SK-N-SH treated with all-trans-retinoic acid at 6 μM for 48 hours (cell line): ENCODE data around the gene ARHGAP15.

Experiments
- ATAC-seq: fragments of 200-7000 bp; cut with Tn5 transposase; 3 replicates; pipeline ENCODE4 v1.9.1; 2020; ENCODE audit warnings: mild to moderate bottlenecking, moderate library complexity
- BACH2 ChIP-seq: fragments of 250-450 bp; sonication (Bioruptor Pico); IDR thresholded peaks from 2 replicates; pipeline ENCODE4 v1.9.0; 2021; ENCODE audit warnings: mild to moderate bottlenecking, borderline replicate concordance
- CREB5 ChIP-seq: fragments of 250-450 bp; sonication (Bioruptor Pico); IDR thresholded peaks from 2 replicates; pipeline ENCODE4 v1.5.1; 2020; ENCODE audit warnings: low read depth, mild to moderate bottlenecking, moderate library complexity
- GLIS3 ChIP-seq: fragments of 250-450 bp; sonication (Bioruptor Pico); IDR thresholded peaks from 2 replicates; pipeline ENCODE4 v1.5.0; 2020; ENCODE audit warnings: mild to moderate bottlenecking, moderate library complexity
- OSR1 ChIP-seq: fragments of 250-450 bp; sonication (Bioruptor Pico); IDR thresholded peaks from 2 replicates; pipeline ENCODE4 v1.8.0; 2022; ENCODE audit warnings: moderate library complexity, mild to moderate bottlenecking, inconsistent platforms
- PATZ1 ChIP-seq: fragments of 250-450 bp; sonication (Bioruptor Pico); IDR thresholded peaks from 2 replicates; pipeline ENCODE4 v1.8.0; 2020; ENCODE audit warnings: mild to moderate bottlenecking, moderate library complexity, borderline replicate concordance
- SNAI2 ChIP-seq: fragments of 250-450 bp; sonication (Bioruptor Pico); IDR thresholded peaks from 2 replicates; pipeline ENCODE4 v1.5.0; 2020; ENCODE audit warnings: mild to moderate bottlenecking, moderate library complexity
- TCF4 ChIP-seq: fragments of 250-450 bp; sonication (Bioruptor Pico); IDR thresholded peaks from 2 replicates; pipeline ENCODE4 v1.8.0; 2021; ENCODE audit warnings: mild to moderate bottlenecking, moderate library complexity, borderline replicate concordance
- ZFP3 ChIP-seq: fragments of 250-450 bp; sonication (Bioruptor Pico); IDR thresholded peaks from 2 replicates; pipeline ENCODE4 v1.5.0; 2020; ENCODE audit warnings: mild to moderate bottlenecking, moderate library complexity
- ZFP30 ChIP-seq: fragments of 450-650 bp; formaldehyde crosslinking; IDR thresholded peaks from 2 replicates; pipeline ENCODE4 v1.5.0; 2022; ENCODE audit warnings: mild to moderate bottlenecking, moderate library complexity

Gene ARHGAP15

GRCh38 chr2:143815082-143815481, 685.9 kb downstream of the ARHGAP15 start:
- ATAC-seq = no peak
- TF ChIP-seq SNAI2 = no peak
- TF ChIP-seq GLIS3 (CRISPR knock-in tag) = no peak
- TF ChIP-seq ZFP30 (CRISPR knock-in tag) = no peak
- no peak for TF ChIP-seq PATZ1 (CRISPR knock-in tag)
- TF ChIP-seq OSR1 (CRISPR knock-in tag) = no peak
- TF ChIP-seq ZFP3 (CRISPR knock-in tag) = no peak
- TF ChIP-seq TCF4 = no peak

DNA sequence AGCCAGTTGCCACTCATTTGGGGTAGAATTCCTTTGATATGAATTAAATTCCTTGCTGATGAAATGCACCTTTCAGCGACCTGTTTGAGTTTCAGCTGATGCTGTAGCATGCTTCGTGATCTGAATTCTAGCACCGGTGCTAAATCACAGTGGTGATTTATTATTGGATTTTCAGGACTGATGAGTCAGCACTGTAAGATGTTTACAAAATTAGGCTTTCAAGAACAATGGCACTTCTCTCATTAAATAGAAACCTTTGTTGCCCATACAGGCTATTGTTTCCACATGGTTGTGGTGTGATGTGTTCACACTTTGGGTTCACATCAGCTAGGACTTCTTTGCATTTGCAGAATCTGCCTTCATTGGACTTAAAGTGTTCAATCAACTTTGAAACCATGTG, 687.7 kb downstream of the ARHGAP15 start:
- ATAC-seq = no peak
- TF ChIP-seq TCF4 (no peak), CREB5 (CRISPR knock-in tag) (no peak), BACH2 (CRISPR knock-in tag) (no peak)
